HCT116 (cell line): Measurements from ENCODE around the gene MED16. TPM values are rescaled to one million over a fixed set of nuclear protein-coding genes. Genes with fewer than 3 reads are reported as not detected.
"Not testable (repeated sequence)": the region's sequence is repeated elsewhere in the genome, so short reads cannot be mapped to it uniquely, and the experiment has no call there.

ENCODE experiments used
- ATAC-seq: fragments of 200-7000 bp; cut with Tn5 transposase; 2 replicates; pipeline ENCODE4 v1.9.1; 2020; ENCODE audit warnings: mild to moderate bottlenecking, moderate library complexity
- BruUV-seq: library from RNA; stranded (reverse); fragments of 400-500 nt; replicated peaks from 2 replicates; lab custom pipeline; 2021; lab: Mats Ljungman, UMichigan
- CTCF ChIA-PET: fragments of 300-600 bp; sonication (Branson Sonifier 250); formaldehyde crosslinking; loops from one replicate; lab custom pipeline; 2021; ENCODE audit warnings: antibody characterized with exemption; lab: Charles Lee
- POLR2A ChIA-PET: fragments of 300-600, 350-600 bp; sonication (Branson Sonifier 250); formaldehyde crosslinking; loops from one replicate; lab custom pipeline; 2021; ENCODE audit warnings: antibody characterized with exemption; lab: Charles Lee
- RAD21 ChIA-PET, 2 experiments: fragments of 300-600 bp; sonication (Branson Sonifier 250); formaldehyde crosslinking; loops; one replicate each; lab custom pipeline; 2023; ENCODE audit warnings: low total read pairs in 2 of 2; ENCODE audit not compliant: uncharacterized antibody in 2 of 2, unreplicated experiment in 2 of 2, low non-redundant PET in 1 of 2; lab: Charles Lee
- DNase-seq: peaks from one replicate; pipeline ENCODE4 v3.0.0-alpha.2; 2010; ENCODE audit warnings: low read depth, low spot score
- H2AFZ ChIP-seq: fragments of 200-600 bp; shearing (Covaris generic), sonication (generic); 2 replicates; pipeline ENCODE4 v1.6.1; 2017; ENCODE audit warnings: low read depth, mixed run types, mixed read lengths, antibody characterized with exemption, low read length; ENCODE audit not compliant: poor library complexity, severe bottlenecking
- H3K27ac ChIP-seq: 2 replicates; pipeline ENCODE4 v1.5.1; 2012; ENCODE audit warnings: low read depth, low read length
- H3K27me3 ChIP-seq: fragments of 200-600 bp; sonication (generic); 2 replicates; pipeline ENCODE4 v1.6.1; 2016; ENCODE audit warnings: mixed run types, low read length, mixed read lengths; ENCODE audit not compliant: insufficient read depth
- H3K36me3 ChIP-seq, 2 experiments: fragments of 200-500 bp in 1 of 2; fragments of 200-600 bp in 1 of 2; sonication (Bioruptor generic) in 1 of 2; sonication (generic) in 1 of 2; 2 replicates each; pipeline versions ENCODE4 v1.5.1 to v1.6.1; 2014 to 2016; ENCODE audit warnings: low read length in 2 of 2, inconsistent platforms in 1 of 2, mixed read lengths in 1 of 2, mixed run types in 1 of 2; ENCODE audit not compliant: insufficient read depth in 2 of 2, control insufficient read depth in 1 of 2
- H3K4me1 ChIP-seq, 2 experiments: fragments of 200-600 bp in 1 of 2; sonication (generic) in 1 of 2; 2 replicates each; pipeline versions ENCODE4 v1.5.1 to v1.6.1; 2012 to 2017; ENCODE audit warnings: low read length in 2 of 2, inconsistent platforms in 1 of 2, mild to moderate bottlenecking in 1 of 2, mixed read lengths in 1 of 2, mixed run types in 1 of 2, moderate library complexity in 1 of 2; ENCODE audit not compliant: insufficient read depth in 2 of 2, control insufficient read depth in 1 of 2
- H3K4me2 ChIP-seq: fragments of 200-600 bp; sonication (generic); 2 replicates; pipeline ENCODE4 v1.6.1; 2017; ENCODE audit warnings: mixed run types, low read length, mixed read lengths
- H3K4me3 ChIP-seq, 2 experiments: fragments of 200-600 bp in 1 of 2; sonication (generic) in 1 of 2; replicated peaks in 1 of 2; 2 replicates each; pipeline ENCODE4 v1.5.1; 2011 to 2016; ENCODE audit warnings: low read length in 2 of 2, control low read depth in 1 of 2, low read depth in 1 of 2, mild to moderate bottlenecking in 1 of 2, mixed read lengths in 1 of 2, mixed run types in 1 of 2
- H3K79me2 ChIP-seq: fragments of 200-600 bp; sonication (generic); 2 replicates; pipeline ENCODE4 v1.6.1; 2017; ENCODE audit warnings: mild to moderate bottlenecking, mixed run types, low read length, moderate library complexity, mixed read lengths; ENCODE audit not compliant: insufficient read depth
- H3K9ac ChIP-seq: fragments of 200-600 bp; sonication (generic); 2 replicates; pipeline ENCODE4 v1.6.1; 2016; ENCODE audit warnings: low read length, mixed read lengths
- H3K9me2 ChIP-seq: fragments of 200-600 bp; sonication (generic), shearing (Covaris generic); 2 replicates; pipeline ENCODE4 v1.6.1; 2017; ENCODE audit warnings: mixed run types, mild to moderate bottlenecking, moderate library complexity; ENCODE audit not compliant: insufficient read depth
- H3K9me3 ChIP-seq, 2 experiments: fragments of 200-500 bp in 1 of 2; fragments of 200-600 bp in 1 of 2; sonication (Bioruptor generic) in 1 of 2; sonication (generic) in 1 of 2; 2 replicates each; pipeline ENCODE4 v1.6.1; 2014 to 2017; ENCODE audit warnings: low read length in 2 of 2, mixed read lengths in 2 of 2, inconsistent platforms in 1 of 2, low read depth in 1 of 2, mild to moderate bottlenecking in 1 of 2, mixed run types in 1 of 2, moderate library complexity in 1 of 2; ENCODE audit not compliant: control insufficient read depth in 1 of 2, insufficient read depth in 1 of 2
- H4K20me1 ChIP-seq: fragments of 200-600 bp; sonication (generic), shearing (Covaris generic); 2 replicates; pipeline ENCODE4 v1.6.1; 2017; ENCODE audit warnings: mixed run types, mild to moderate bottlenecking, moderate library complexity; ENCODE audit not compliant: insufficient read depth
- CBX3 ChIP-seq: IDR thresholded peaks from 2 replicates; pipeline ENCODE4 v1.6.1; 2012; ENCODE audit warnings: low read depth
- ELF1 ChIP-seq: IDR thresholded peaks from 2 replicates; pipeline ENCODE4 v1.6.1; 2012; ENCODE audit warnings: low read depth, borderline replicate concordance
- EZH2 ChIP-seq: fragments of 200-600 bp; sonication (generic); IDR thresholded peaks from 2 replicates; pipeline ENCODE4 v1.6.1; 2017; ENCODE audit warnings: antibody characterized with exemption, mixed run types
- SIN3A ChIP-seq: IDR thresholded peaks from 2 replicates; pipeline ENCODE4 v1.6.1; 2012; ENCODE audit warnings: low read depth
- SP1 ChIP-seq: IDR thresholded peaks from 2 replicates; pipeline ENCODE4 v1.6.1; 2012; ENCODE audit warnings: low read depth
- intact Hi-C: fragments of 100-400 bp; cut with micrococcal nuclease; formaldehyde crosslinking; loops from 2 replicates; pipeline ENCODE4 v1.10.0; 2022
- total RNA-seq: library from RNA; stranded (reverse); gene quantifications from one replicate; pipeline ENCODE4 v1.2.1, GENCODE V29; 2021; ENCODE audit not compliant: unreplicated experiment

Gene MED16
- total RNA-seq, 1 experiment from 2014 or later = 73.6 TPM

GRCh38 chr19:877992-878660 is 14.9 kb downstream of the MED16 start:
- ATAC-seq, H3K9me2 ChIP-seq, H3K4me1 ChIP-seq, CTCF ChIA-PET, H3K79me2 ChIP-seq, H3K27ac ChIP-seq, BruUV-seq, DNase-seq, H3K9ac ChIP-seq, H3K9me3 ChIP-seq, RAD21 ChIA-PET, H4K20me1 ChIP-seq, H3K4me3 ChIP-seq, H3K27me3 ChIP-seq, H3K4me2 ChIP-seq, intact Hi-C loops, H2AFZ ChIP-seq: not testable (repeated sequence)
- POLR2A ChIA-PET = interaction anchor here (0.7 to 1.6 kb wide), 4 partner anchors 15 to 143 kb away, joined by 3 to 5 read pairs (median 4); partner anchors contain the start of genes RNU6-2 and RNU6-9
- H3K36me3 ChIP-seq = peaks cover 0 to 13% of the 10 kb centered on the region in 2 experiments; a peak in 1 of 4 replicates

DNA sequence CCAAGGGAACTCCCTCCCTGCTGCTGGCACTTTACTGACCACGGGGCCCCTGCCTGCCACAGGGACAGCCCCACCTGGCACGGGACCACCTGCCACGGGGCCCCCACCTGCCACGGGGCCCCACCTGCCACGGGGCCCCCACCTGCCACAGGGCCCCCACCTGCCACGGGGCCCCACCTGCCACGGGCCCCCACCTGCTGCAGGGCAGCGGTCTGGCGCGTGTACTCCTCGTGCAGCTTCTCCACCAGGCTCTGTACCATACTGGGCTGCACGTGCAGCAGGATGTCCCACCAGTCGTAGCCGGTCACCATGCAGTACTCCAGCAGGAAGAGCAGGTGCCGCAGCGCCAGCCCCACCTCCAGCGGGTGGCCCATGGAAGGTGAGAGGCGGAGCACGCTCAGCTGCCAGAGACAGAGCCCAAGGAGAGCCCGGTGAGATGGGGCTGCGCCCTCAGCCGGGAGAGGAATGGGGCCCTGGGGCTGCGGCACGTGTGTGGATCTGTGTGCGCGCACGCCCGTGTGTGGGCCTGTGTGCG is 16.1 kb downstream of the MED16 start:
- no TSS peak for BruUV-seq
- RAD21 ChIA-PET = no interaction called here

More for the DNA sequence above, 16.1 kb downstream of the MED16 start:
- no peak for TF ChIP-seq EZH2
- TF ChIP-seq CBX3 = no peak
- no peak for TF ChIP-seq SP1
- no peak for TF ChIP-seq ELF1
- no peak for TF ChIP-seq SIN3A
- 0 out of 4 replicates have a peak, but pooled peaks cover 0 to 6% of the 10 kb centered on the region in 2 experiments for H3K36me3 ChIP-seq
- H3K4me2 ChIP-seq = no peak overlapping the region
- ATAC-seq (no peak), DNase-seq (no peak)
- no peak overlapping the region for H3K27ac ChIP-seq
- intact Hi-C loops = no loop called here
- H3K9me3 ChIP-seq = no peaks in the 10 kb centered on the region
- ChIA-PET CTCF (no interaction called here), POLR2A (no interaction called here)
- H3K9me2 ChIP-seq = no peaks in the 10 kb centered on the region
- H4K20me1 ChIP-seq = no peaks in the 10 kb centered on the region
- H3K9ac ChIP-seq = no peak overlapping the region
- no peak overlapping the region for H3K4me3 ChIP-seq
- no peaks in the 10 kb centered on the region for H3K79me2 ChIP-seq
- H3K4me1 ChIP-seq = peaks cover 9 to 17% of the 10 kb centered on the region in 2 experiments
- no peak overlapping the region for H2AFZ ChIP-seq
- H3K27me3 ChIP-seq = no peaks in the 10 kb centered on the region
